Type B pancreatic cell (in vitro differentiated cells): Measurements from ENCODE around the gene CDKL1. TPM values are rescaled to one million over a fixed set of nuclear protein-coding genes. Genes with fewer than 3 reads are reported as not detected.
A peak's percentile ranks its signal among the peaks of the same experiment; 100 is the strongest.

Experiments used
- DNase-seq: peaks from one replicate; pipeline ENCODE4 v3.0.0; 2021; ENCODE audit warnings: mixed read lengths; ENCODE audit not compliant: unreplicated experiment; ENCODE audit errors: extremely low spot score
- H3K27ac Mint-ChIP-seq: 2 replicates; pipeline ENCODE4 v1.8.0; 2021; ENCODE audit warnings: mild to moderate bottlenecking, mixed read lengths
- H3K27me3 Mint-ChIP-seq: 2 replicates; pipeline ENCODE4 v1.8.0; 2021; ENCODE audit warnings: mixed read lengths
- H3K36me3 Mint-ChIP-seq: 2 replicates; pipeline ENCODE4 v1.8.0; 2021; ENCODE audit warnings: mixed read lengths
- H3K4me1 Mint-ChIP-seq: one replicate; pipeline ENCODE4 v1.8.0; 2021; ENCODE audit warnings: mixed read lengths; ENCODE audit not compliant: unreplicated experiment
- H3K4me3 Mint-ChIP-seq: 2 replicates; pipeline ENCODE4 v1.8.0; 2021; ENCODE audit warnings: mild to moderate bottlenecking, mixed read lengths
- H3K9me3 Mint-ChIP-seq: 2 replicates; pipeline ENCODE4 v1.8.0; 2021; ENCODE audit warnings: mixed read lengths
- CTCF ChIP-seq: fragments of 200-600 bp; sonication (generic); conservative IDR thresholded peaks from 2 replicates; pipeline ENCODE4 v1.5.0; 2021; ENCODE audit warnings: antibody characterized with exemption, mild to moderate bottlenecking
- total RNA-seq: library from RNA; stranded (reverse); gene quantifications from 2 replicates; pipeline ENCODE4 v1.2.1, GENCODE V29; 2021; ENCODE audit warnings: low replicate concordance

CDKL1 gene
- total RNA-seq, 1 donor from 2014 or later: 3.4 TPM

GRCh38 chr14:50387548-50387947, 9.1 kb downstream of the CDKL1 start:
- Mint-ChIP-seq H3K36me3 (no peaks in the 10 kb centered on the region), H3K4me1 (peaks cover 9% of the 10 kb centered on the region), H3K27ac (no peak overlapping the region), H3K9me3 (no peaks in the 10 kb centered on the region), H3K27me3 (no peaks in the 10 kb centered on the region), H3K4me3 (no peak overlapping the region)
- TF ChIP-seq CTCF: no peak
- DNase-seq: no peak

GRCh38 chr14:50383618-50384225, 13.0 kb downstream of the CDKL1 start:
- no peak for TF ChIP-seq CTCF
- Mint-ChIP-seq H3K27me3 (no peaks in the 10 kb centered on the region), H3K36me3 (no peaks in the 10 kb centered on the region), H3K27ac (no peak overlapping the region), H3K4me3 (no peak overlapping the region), H3K4me1 (peaks cover 5% of the 10 kb centered on the region), H3K9me3 (no peaks in the 10 kb centered on the region)
- no peak for DNase-seq

GRCh38 chr14:50381823-50382287, 14.8 kb downstream of the CDKL1 start:
- Mint-ChIP-seq H3K27me3 (no peaks in the 10 kb centered on the region), H3K4me3 (no peak overlapping the region), H3K4me1 (no peaks in the 10 kb centered on the region), H3K9me3 (no peaks in the 10 kb centered on the region), H3K36me3 (no peaks in the 10 kb centered on the region), H3K27ac (peak overlapping the region; percentile 39)
- no peak for DNase-seq
- TF ChIP-seq CTCF: no peak

DNA sequence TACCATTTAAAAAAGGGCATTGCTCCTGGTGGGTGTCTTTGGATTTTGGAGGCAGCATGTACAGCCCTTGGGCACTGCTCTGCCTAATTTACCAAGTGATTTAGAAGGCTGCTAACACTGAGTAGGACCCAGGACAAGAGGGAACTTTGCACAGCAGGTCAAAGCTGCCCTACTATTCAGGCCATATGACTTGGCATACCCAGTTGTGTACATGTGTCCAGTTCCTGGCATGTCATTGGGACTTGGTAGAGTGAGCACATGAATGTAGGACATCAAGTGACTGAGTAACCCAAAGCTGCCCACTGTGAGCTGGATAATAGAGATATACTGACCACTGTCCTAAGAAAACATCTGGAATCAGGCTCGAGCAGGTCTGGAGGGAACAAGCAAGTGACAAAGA, 15.7 kb downstream of the CDKL1 start:
- no peak overlapping the region for H3K27ac Mint-ChIP-seq
- DNase-seq: no peak
- H3K4me3 Mint-ChIP-seq: no peak overlapping the region
- no peaks in the 10 kb centered on the region for H3K27me3 Mint-ChIP-seq
- H3K4me1 Mint-ChIP-seq: no peaks in the 10 kb centered on the region
- H3K9me3 Mint-ChIP-seq: no peaks in the 10 kb centered on the region
- TF ChIP-seq CTCF: no peak
- no peaks in the 10 kb centered on the region for H3K36me3 Mint-ChIP-seq

DNA sequence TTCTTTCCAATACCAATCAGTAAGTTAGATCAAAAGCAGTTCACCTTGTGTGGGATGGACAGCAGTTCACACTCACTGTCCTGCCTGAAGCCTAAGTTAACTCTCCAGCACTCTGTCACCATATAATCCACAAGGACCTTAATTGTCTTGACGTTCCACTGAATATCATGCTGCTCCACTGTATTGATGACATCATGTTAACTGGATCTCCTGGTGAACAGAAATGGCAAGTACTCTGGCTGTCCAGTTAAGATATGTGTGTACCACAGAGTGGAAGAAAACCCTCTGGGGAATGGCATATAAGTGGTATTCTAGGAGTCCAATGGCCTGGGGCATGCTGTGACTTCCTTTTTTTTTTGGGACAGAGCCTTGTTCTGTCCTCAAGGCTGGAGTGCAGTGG, 16.2 kb downstream of the CDKL1 start:
- Mint-ChIP-seq H3K4me1 (no peaks in the 10 kb centered on the region), H3K4me3 (no peak overlapping the region), H3K27ac (no peak overlapping the region), H3K36me3 (no peaks in the 10 kb centered on the region), H3K27me3 (no peaks in the 10 kb centered on the region), H3K9me3 (no peaks in the 10 kb centered on the region)
- no peak for DNase-seq
- TF ChIP-seq CTCF: no peak

GRCh38 chr14:50379563-50379962, 17.1 kb downstream of the CDKL1 start:
- Mint-ChIP-seq H3K4me3 (no peak overlapping the region), H3K27me3 (no peaks in the 10 kb centered on the region), H3K27ac (no peak overlapping the region), H3K4me1 (no peaks in the 10 kb centered on the region), H3K9me3 (no peaks in the 10 kb centered on the region), H3K36me3 (no peaks in the 10 kb centered on the region)
- DNase-seq: no peak
- TF ChIP-seq CTCF: no peak
